GM21737 (cell line): Measurements from ENCODE around the gene LSAMP.
"Not testable (repeated sequence)": the region's sequence is repeated elsewhere in the genome, so short reads cannot be mapped to it uniquely, and the experiment has no call there.

ENCODE experiments used
- ATAC-seq: cut with Tn5 transposase; IDR thresholded peaks from one replicate; pipeline ENCODE4 v1.9.1; 2021; ENCODE audit warnings: mild to moderate bottlenecking, moderate library complexity; ENCODE audit not compliant: unreplicated experiment

The LSAMP gene

DNA sequence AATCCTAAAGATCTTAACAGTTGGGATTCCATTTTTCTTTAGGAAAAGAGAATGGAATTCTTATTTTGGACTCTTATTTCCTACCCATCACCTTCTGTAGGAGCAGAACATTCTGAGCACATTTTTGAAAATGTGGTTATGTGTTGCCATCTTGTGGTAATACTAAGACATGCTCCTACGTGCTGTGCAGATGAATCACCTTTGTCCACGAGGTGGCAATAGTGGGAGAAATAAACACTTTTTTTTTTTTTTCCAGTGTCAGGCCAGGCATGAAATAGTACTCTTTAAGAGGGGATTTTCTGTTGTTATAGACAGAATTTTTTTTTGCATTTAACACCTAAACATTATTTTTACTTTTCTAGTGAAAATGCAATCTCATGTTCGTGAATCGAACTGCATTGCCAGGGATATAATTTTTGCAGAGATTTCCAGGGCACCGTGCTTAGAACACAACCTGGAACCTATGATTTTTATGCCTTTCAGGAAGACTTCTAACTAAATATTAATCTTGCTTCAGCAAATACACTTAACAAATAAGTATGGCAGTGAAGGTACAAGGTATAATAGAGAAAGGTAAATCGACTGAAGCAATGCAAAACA, 625.4 kb downstream of the LSAMP start:
- peak; percentile 95 for ATAC-seq

GRCh38 chr3:115814778-115815380, 630.4 kb downstream of the LSAMP start:
- ATAC-seq, result peak; percentile 58

GRCh38 chr3:115814006-115814405, 631.3 kb downstream of the LSAMP start:
- ATAC-seq, result no peak

- no peak for ATAC-seq
These were observed 636.5 kb downstream of the LSAMP start for GRCh38 chr3:115808816-115809215.

DNA sequence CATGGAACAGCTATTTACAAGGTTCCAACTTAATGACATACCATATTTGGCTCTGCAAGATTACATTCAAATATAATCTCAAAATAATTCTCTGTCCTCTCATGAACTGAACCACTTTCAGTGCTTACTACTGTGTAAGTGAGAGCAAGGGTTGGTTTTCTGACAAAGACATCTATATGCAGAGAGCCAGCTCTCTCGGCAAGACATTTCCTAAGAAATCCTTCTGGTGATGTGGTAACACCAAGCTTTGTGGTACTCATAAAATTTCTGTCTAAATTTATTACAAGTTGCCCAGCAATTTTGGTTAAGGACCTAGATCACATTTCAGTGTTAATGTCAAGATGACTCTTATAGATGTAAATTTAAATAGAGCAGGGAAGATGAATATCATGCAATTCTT, 637.0 kb downstream of the LSAMP start:
- ATAC-seq, result no peak

DNA sequence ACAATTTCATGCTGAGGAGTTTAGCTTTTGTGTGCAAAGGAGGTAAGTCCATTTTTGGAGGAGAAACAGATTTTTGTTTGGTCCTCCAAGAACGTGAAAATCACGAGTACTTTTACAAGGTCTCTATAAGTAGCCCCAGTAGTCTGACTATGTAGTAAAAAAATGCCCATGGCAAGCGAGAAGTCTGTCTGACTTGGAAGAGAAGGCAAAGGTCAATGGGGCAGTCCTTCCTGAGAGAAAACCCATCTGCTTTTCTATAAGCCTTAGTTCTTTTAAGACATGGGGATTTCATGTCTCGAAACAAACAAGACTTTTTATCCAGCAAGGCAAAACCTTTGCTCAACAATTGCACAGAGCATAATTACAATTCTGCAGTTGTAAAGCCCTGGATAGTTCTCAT, 638.8 kb downstream of the LSAMP start:
- ATAC-seq, result no peak

DNA sequence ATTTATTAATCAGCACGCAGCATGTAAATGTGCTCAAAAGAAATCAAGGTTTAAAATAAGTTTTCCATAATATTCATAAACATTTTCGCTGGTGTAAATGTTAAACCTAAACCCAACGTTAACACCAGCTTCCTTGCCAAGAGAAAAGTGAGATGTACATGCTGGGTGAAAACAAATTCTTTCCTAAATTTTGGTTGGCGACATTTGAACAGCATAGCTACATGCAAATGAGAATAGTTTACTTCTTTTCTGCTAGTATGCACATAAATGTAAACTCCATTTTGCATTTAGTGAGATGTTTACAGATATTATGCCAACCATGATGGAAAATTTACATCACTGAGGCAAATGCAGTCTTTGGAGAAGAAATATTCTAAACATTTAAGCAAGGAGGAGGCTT, 639.8 kb downstream of the LSAMP start:
- ATAC-seq, result no peak

- ATAC-seq, result no peak
These were observed 640.6 kb downstream of the LSAMP start for GRCh38 chr3:115804713-115805119.

- no peak for ATAC-seq
These were observed 641.1 kb downstream of the LSAMP start for GRCh38 chr3:115804200-115804599.

- no peak for ATAC-seq
These were observed 641.6 kb downstream of the LSAMP start for GRCh38 chr3:115803661-115804060.

- no peak for ATAC-seq
These were observed 644.7 kb downstream of the LSAMP start for GRCh38 chr3:115800489-115801075.

- ATAC-seq, result not testable (repeated sequence)
These were observed 645.2 kb downstream of the LSAMP start for GRCh38 chr3:115800065-115800464.

DNA sequence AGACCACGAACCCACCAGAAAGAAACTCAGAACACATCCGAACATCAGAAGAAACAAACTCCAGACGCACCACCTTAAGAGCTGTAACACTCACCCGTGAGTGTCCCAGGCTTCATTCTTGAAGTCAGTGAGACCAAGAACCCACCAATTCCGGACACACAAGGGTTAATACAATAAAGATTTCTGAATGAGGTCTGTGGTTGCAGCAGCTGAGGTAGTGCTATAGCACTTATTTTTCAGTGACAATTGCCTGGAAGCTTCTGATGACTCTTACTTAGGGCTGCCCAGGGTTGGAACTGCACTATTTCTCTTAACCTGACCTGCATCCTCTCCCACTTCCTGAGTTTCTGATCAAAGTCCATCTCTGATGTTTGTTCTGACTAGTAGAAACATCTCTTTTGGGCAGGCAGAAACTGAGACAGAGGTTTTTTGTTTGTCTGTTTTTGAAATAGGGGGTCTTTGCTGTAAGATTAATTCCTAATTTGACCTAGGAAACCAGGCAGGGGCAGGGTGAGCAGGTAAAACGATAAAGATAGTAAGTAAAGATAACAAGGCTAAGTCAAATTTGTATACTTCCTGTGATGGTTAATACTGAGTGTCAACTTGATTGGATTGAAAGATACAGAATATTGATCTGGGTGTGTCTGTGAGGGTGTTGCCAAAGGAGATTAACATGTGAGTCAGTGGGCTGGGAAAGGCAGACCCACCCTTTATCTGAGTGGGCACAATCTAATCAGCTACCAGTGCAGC, 652.9 kb downstream of the LSAMP start:
- ATAC-seq, result no peak

- ATAC-seq, result not testable (repeated sequence)
These were observed 653.8 kb downstream of the LSAMP start for GRCh38 chr3:115791271-115792153.

- ATAC-seq, result no peak
These were observed 654.5 kb downstream of the LSAMP start for GRCh38 chr3:115790759-115791158.

GRCh38 chr3:115789481-115789880, 655.8 kb downstream of the LSAMP start:
- no peak for ATAC-seq

DNA sequence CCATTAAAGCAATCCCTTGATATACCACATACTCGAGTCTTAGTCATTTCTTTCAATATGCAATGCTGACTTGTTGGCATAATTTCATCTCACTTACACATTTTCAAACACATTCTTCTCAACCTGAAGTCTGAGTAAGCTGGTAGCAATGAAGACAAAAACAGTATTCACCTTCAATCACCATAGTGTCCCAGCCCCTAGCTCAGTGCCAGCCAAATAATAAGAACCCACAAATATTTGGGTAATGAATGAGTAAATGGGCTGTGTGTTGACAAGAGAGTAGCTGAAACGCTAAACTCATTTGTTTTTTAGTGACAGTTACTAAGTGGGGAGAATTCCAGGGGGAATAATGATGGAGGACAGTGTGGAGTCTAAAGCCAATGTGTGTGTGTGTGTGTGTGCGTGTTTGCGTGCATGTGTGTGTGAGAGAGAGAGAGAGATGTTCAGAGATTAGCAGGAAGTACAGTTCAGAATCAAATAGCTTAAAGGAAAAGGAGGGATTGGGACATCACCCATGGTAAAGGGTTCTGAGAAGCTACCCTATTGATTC, 656.3 kb downstream of the LSAMP start:
- ATAC-seq, result no peak

DNA sequence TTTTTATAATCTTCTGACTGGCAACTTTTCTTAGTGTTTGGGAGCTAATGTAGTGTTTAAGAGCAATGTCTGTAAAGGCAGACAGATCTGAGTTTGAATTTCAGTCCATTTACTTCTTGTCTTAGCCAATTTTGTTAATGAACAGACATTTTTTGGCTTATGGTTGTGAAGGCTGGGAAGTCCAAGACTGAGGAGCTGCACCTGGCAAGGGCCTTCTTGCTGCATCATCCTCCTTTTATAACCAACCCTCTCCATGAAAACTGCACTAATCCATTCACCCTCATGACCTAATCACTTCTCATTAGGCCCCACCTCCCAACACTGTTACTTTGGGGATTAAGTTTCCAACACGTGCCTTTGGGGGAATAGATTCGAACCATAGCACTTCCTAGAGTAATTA, 657.5 kb downstream of the LSAMP start:
- ATAC-seq, result no peak

DNA sequence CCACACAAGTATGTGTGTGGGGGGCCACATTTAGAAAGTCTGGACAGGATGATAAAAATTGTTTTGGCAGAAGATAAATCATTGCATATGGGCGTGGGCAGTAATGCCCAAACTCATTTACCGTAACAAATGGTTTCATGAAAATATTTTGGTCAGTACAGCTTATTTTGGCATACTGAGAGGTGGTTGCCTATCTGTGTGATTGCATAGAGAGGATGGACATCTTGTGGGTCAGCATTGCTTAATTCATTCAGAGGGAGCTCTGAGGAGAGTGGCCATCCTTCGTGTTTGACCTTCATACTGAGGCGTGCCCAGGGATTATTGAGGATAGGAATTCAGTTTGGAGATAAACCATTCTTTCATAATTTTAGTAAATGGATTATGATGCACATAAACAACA, 659.5 kb downstream of the LSAMP start:
- no peak for ATAC-seq

DNA sequence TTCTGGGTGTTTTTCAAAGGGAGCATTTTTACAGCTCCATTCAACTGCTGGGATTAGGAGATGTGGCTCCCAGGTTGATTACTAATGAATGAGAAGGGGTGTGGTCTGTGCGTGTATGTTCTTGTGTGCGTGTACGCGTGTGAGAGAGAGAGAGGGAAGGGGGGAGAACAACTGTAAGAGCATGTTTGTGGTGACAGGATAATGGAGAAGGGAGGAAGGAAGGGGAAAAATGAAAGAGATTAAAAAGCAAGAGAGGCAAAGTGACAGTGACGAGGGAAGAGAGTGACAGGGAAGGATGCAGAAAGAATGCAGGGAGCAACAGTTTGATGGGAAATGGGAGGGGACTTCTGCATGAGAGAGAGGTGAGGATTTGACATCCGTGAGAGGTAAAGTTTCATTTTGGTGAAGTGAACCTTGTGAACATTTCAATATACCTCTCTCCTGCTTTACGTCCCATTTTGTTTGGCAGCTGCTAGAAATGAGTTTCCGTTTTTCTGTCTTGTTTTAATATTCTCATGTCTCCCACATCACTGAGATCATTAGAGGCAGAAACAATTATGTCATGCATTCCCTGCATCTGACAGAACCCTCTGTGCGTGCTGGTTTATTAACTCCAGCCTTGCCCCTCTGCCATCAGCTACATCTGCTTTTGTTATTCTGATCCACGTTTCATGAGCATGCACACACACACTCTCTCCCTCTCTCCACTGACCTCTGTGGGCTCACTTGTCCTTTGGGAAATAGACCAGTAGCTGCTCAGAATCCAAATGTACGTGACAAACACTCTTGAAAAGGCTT, 660.3 kb downstream of the LSAMP start:
- no peak for ATAC-seq
